HepG2 (cell line): ENCODE data around the gene RNASE7. TPM values are rescaled to one million over a fixed set of nuclear protein-coding genes. Genes with fewer than 3 reads are reported as not detected.
A peak's percentile ranks its signal among the peaks of the same experiment; 100 is the strongest.

Experiments
- BCLAF1 ChIP-seq: fragments of 450-650 bp; IDR thresholded peaks from 2 replicates; pipeline ENCODE4 v1.6.1; 2017; ENCODE audit warnings: mild to moderate bottlenecking
- CCAR2 ChIP-seq: fragments of 200-400 bp; formaldehyde crosslinking; optimal IDR thresholded peaks from 2 replicates; pipeline ENCODE3; 2018; ENCODE audit warnings: low read depth, mild to moderate bottlenecking, low read length, moderate library complexity
- ELF4 ChIP-seq: sonication (generic); formaldehyde crosslinking; IDR thresholded peaks from 2 replicates; pipeline ENCODE4 v1.5.0; 2020; ENCODE audit warnings: missing genetic modification reagents, mild to moderate bottlenecking, moderate library complexity, borderline replicate concordance
- FOSL1 ChIP-seq: sonication (generic); formaldehyde crosslinking; IDR thresholded peaks from 2 replicates; pipeline ENCODE4 v1.9.0; 2021; ENCODE audit warnings: missing genetic modification reagents, borderline replicate concordance
- GLI4 ChIP-seq: sonication (generic); formaldehyde crosslinking; IDR thresholded peaks from 2 replicates; pipeline ENCODE4 v1.5.1; 2020; ENCODE audit warnings: missing genetic modification reagents, mild to moderate bottlenecking, moderate library complexity, borderline replicate concordance
- KLF16 ChIP-seq, 2 experiments: sonication (generic) in 1 of 2; formaldehyde crosslinking in 1 of 2; IDR thresholded peaks; 2 replicates each; pipeline versions ENCODE4 v1.6.1 to v1.8.0; 2016 to 2023; ENCODE audit warnings: missing genetic modification reagents in 2 of 2, missing compliant biosample characterization in 1 of 2
- MED13 ChIP-seq: sonication (generic); formaldehyde crosslinking; IDR thresholded peaks from 2 replicates; pipeline ENCODE4 v1.5.0; 2020; ENCODE audit warnings: missing genetic modification reagents
- MIER3 ChIP-seq: IDR thresholded peaks from 2 replicates; pipeline ENCODE4 v1.6.1; 2016; ENCODE audit warnings: missing compliant biosample characterization, borderline replicate concordance
- NCOA2 ChIP-seq: sonication (generic); formaldehyde crosslinking; IDR thresholded peaks from 2 replicates; pipeline ENCODE4 v1.8.0; 2022; ENCODE audit warnings: inconsistent platforms
- NFIB ChIP-seq: sonication (generic); formaldehyde crosslinking; IDR thresholded peaks from 2 replicates; pipeline ENCODE4 v1.9.0; 2021; ENCODE audit warnings: missing genetic modification reagents, mild to moderate bottlenecking, borderline replicate concordance
- ONECUT2 ChIP-seq: sonication (generic); formaldehyde crosslinking; IDR thresholded peaks from 2 replicates; pipeline ENCODE4 v1.4.0; 2020; ENCODE audit warnings: missing genetic modification reagents
- SP2 ChIP-seq: sonication (generic); formaldehyde crosslinking; IDR thresholded peaks from 2 replicates; pipeline ENCODE4 v1.5.1; 2020; ENCODE audit warnings: mild to moderate bottlenecking, missing genetic modification reagents
- TAF1 ChIP-seq: sonication (generic); formaldehyde crosslinking; IDR thresholded peaks from 2 replicates; pipeline ENCODE4 v1.4.0; 2020; ENCODE audit warnings: missing genetic modification reagents
- TARDBP ChIP-seq: sonication (generic); formaldehyde crosslinking; IDR thresholded peaks from 2 replicates; pipeline ENCODE4 v1.8.0; 2022; ENCODE audit warnings: mild to moderate bottlenecking, missing genetic modification reagents
- TFDP1 ChIP-seq: IDR thresholded peaks from 2 replicates; pipeline ENCODE4 v1.6.1; 2016; ENCODE audit warnings: missing compliant biosample characterization, missing genetic modification reagents, borderline replicate concordance
- TFDP2 ChIP-seq: sonication (generic); formaldehyde crosslinking; IDR thresholded peaks from 2 replicates; pipeline ENCODE4 v1.4.0; 2020; ENCODE audit warnings: missing genetic modification reagents
- TGIF2 ChIP-seq: IDR thresholded peaks from 2 replicates; pipeline ENCODE4 v1.6.1; 2016; ENCODE audit warnings: control low read depth, missing compliant biosample characterization
- THYN1 ChIP-seq: sonication (generic); formaldehyde crosslinking; IDR thresholded peaks from 2 replicates; pipeline ENCODE4 v1.8.1; 2023; ENCODE audit warnings: low read depth, mild to moderate bottlenecking, moderate library complexity, missing genetic modification reagents, borderline replicate concordance
- ZBTB34 ChIP-seq: sonication (generic); formaldehyde crosslinking; IDR thresholded peaks from 2 replicates; pipeline ENCODE4 v1.8.0; 2022; ENCODE audit warnings: mild to moderate bottlenecking, missing genetic modification reagents
- ZNF24 ChIP-seq: fragments of 450-650 bp; IDR thresholded peaks from 2 replicates; pipeline ENCODE4 v1.6.1; 2017; ENCODE audit warnings: antibody characterized with exemption, mild to moderate bottlenecking
- ZNF33B ChIP-seq: sonication (generic); formaldehyde crosslinking; IDR thresholded peaks from 2 replicates; pipeline ENCODE4 v1.5.1; 2020; ENCODE audit warnings: mild to moderate bottlenecking, missing genetic modification reagents
- ZNF558 ChIP-seq: sonication (generic); formaldehyde crosslinking; IDR thresholded peaks from 2 replicates; pipeline ENCODE4 v1.9.0; 2022; ENCODE audit warnings: mild to moderate bottlenecking, missing genetic modification reagents, borderline replicate concordance
- polyA plus RNA-seq, 8 experiments: library from polyadenylated mRNA; depleted of rRNA in 3 of 8; stranded (reverse) in 7 of 8; unstranded in 1 of 8; fragments of >200 nt; fragmentation: Illumina TruSeq in 4 of 8; extraction: Trizol in 4 of 8; gene quantifications; 2 replicates each; pipeline versions ENCODE4 v1.2.1 to v1.2.3, GENCODE V29; 2011 to 2016; ENCODE audit warnings: low read depth in 4 of 8, missing spikeins in 1 of 8, mixed read lengths in 1 of 8; ENCODE audit not compliant: insufficient read depth in 1 of 8
- total RNA-seq, 5 experiments: library from RNA; depleted of rRNA; stranded (reverse); fragments of >200 nt; fragmentation: Illumina TruSeq; extraction: Trizol; gene quantifications; 2 replicates each; pipeline ENCODE4 v1.2.3, GENCODE V29; 2016; ENCODE audit warnings: low read depth in 1 of 5
- TF ChIP-seq, protein P1 (sequence below): sonication (generic); formaldehyde crosslinking; IDR thresholded peaks from 2 replicates; pipeline ENCODE4 v1.4.0; 2020; ENCODE audit warnings: missing genetic modification reagents

RNASE7 gene
- total and polyA plus RNA-seq, 2 of the 13 experiments (the other 11 are each of a cell fraction or from before 2014, with no cell fraction given) = 0.04 TPM; not detected in 1

- TF ChIP-seq NCOA2 (CRISPR knock-in tag) (no peak), MIER3 (no peak), ZBTB34 (no peak), BCLAF1 (no peak), SP2 (CRISPR knock-in tag) (peak; percentile 51), MED13 (CRISPR knock-in tag) (no peak), FOSL1 (CRISPR knock-in tag) (no peak), TFDP1 (CRISPR knock-in tag) (no peak), NFIB (CRISPR knock-in tag) (no peak), TGIF2 (CRISPR knock-in tag) (no peak), TARDBP (CRISPR knock-in tag) (no peak), ONECUT2 (CRISPR knock-in tag) (no peak), TAF1 (no peak), ELF4 (CRISPR knock-in tag) (0 out of 2 replicates have a peak, but pooled peaks have one; percentile 5), GLI4 (CRISPR knock-in tag) (0 out of 2 replicates have a peak, but pooled peaks have one; percentile 21), CCAR2 (no peak), ZNF558 (CRISPR knock-in tag) (no peak), KLF16 (CRISPR knock-in tag; IDR thresholded peaks at IDR 0.05) (0 out of 4 replicates have a peak, but pooled peaks of 1 of the 2 experiments have one; percentile 3), TFDP2 (CRISPR knock-in tag) (no peak), THYN1 (CRISPR knock-in tag) (no peak), ZNF33B (CRISPR knock-in tag) (0 out of 2 replicates have a peak, but pooled peaks have one; percentile 11), ZNF24 (no peak)
- TF ChIP-seq, protein P1, sequence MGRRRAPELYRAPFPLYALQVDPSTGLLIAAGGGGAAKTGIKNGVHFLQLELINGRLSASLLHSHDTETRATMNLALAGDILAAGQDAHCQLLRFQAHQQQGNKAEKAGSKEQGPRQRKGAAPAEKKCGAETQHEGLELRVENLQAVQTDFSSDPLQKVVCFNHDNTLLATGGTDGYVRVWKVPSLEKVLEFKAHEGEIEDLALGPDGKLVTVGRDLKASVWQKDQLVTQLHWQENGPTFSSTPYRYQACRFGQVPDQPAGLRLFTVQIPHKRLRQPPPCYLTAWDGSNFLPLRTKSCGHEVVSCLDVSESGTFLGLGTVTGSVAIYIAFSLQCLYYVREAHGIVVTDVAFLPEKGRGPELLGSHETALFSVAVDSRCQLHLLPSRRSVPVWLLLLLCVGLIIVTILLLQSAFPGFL (CRISPR knock-in tag) = no peak
These were observed 28.0 kb downstream of the RNASE7 start, which contains the start of gene ARHGEF40 (continued) for GRCh38 chr14:21070083-21070609.
